HEK293T (cell line): ENCODE measurements around the gene CLCNKB.
"Not testable (repeated sequence)": the region's sequence is repeated elsewhere in the genome, so short reads cannot be mapped to it uniquely, and the experiment has no call there.

Experiments used
- ARNT ChIP-seq: fragments of 450-650 bp; IDR thresholded peaks from 2 replicates; pipeline ENCODE4 v1.6.1; 2017; ENCODE audit warnings: mild to moderate bottlenecking
- BHLHE40 ChIP-seq: fragments of 450-650 bp; IDR thresholded peaks from 2 replicates; pipeline ENCODE4 v1.6.1; 2016; ENCODE audit warnings: mild to moderate bottlenecking, moderate library complexity, borderline replicate concordance
- ELF4 ChIP-seq: fragments of 450-650 bp; IDR thresholded peaks from 2 replicates; pipeline ENCODE4 v1.6.1; 2017; ENCODE audit warnings: antibody characterized with exemption
- FOXA1 ChIP-seq: fragments of 450-650 bp; IDR thresholded peaks from 2 replicates; pipeline ENCODE4 v1.6.1; 2016; ENCODE audit warnings: mild to moderate bottlenecking
- FOXK2 ChIP-seq: fragments of 450-650 bp; IDR thresholded peaks from 2 replicates; pipeline ENCODE4 v1.6.1; 2016; ENCODE audit warnings: mild to moderate bottlenecking
- PKNOX1 ChIP-seq: fragments of 450-650 bp; IDR thresholded peaks from 2 replicates; pipeline ENCODE4 v1.6.1; 2016
- SP1 ChIP-seq: fragments of 450-650 bp; IDR thresholded peaks from 2 replicates; pipeline ENCODE4 v1.6.1; 2017
- SUZ12 ChIP-seq: fragments of 450-650 bp; IDR thresholded peaks from 2 replicates; pipeline ENCODE4 v1.6.1; 2016; ENCODE audit warnings: mild to moderate bottlenecking

GRCh38 chr1:16051949-16052348, 8.4 kb downstream of the CLCNKB start:
- TF ChIP-seq BHLHE40, SP1, FOXA1, FOXK2, ARNT, ELF4, PKNOX1, SUZ12: not testable (repeated sequence)
